Activated B cell treated with CpG ODN at 0.5 μM for 24 hours (primary cell): ENCODE results near the gene AUTS2. TPM values are rescaled to one million over a fixed set of nuclear protein-coding genes. Genes with fewer than 3 reads are reported as not detected.

Experiments
- ATAC-seq: fragments of 200-7000 bp; cut with Tn5 transposase; one replicate; pipeline ENCODE4 v1.10.0; 2021; ENCODE audit warnings: low read depth, mild to moderate bottlenecking, moderate library complexity
- CTCF ChIA-PET: fragments of 350-600 bp; sonication (Branson Sonifier 250); formaldehyde crosslinking; loops from one replicate; lab custom pipeline; 2021; ENCODE audit warnings: antibody characterized with exemption; lab: Charles Lee
- POLR2A ChIA-PET: fragments of 350-600 bp; sonication (Branson Sonifier 250); formaldehyde crosslinking; loops from one replicate; lab custom pipeline; 2021; ENCODE audit warnings: antibody characterized with exemption; lab: Charles Lee
- DNase-seq: peaks from one replicate; pipeline ENCODE4 v3.0.0; 2022
- H3K27ac Mint-ChIP-seq: one replicate; pipeline ENCODE4 v1.8.0; 2020; ENCODE audit warnings: mixed read lengths
- H3K27me3 Mint-ChIP-seq: one replicate; pipeline ENCODE4 v1.8.0; 2021; ENCODE audit warnings: mixed read lengths
- H3K36me3 Mint-ChIP-seq: one replicate; pipeline ENCODE4 v1.8.0; 2021; ENCODE audit warnings: low read depth, mixed read lengths
- H3K4me1 Mint-ChIP-seq: one replicate; pipeline ENCODE4 v1.8.0; 2021; ENCODE audit warnings: mixed read lengths
- H3K4me3 Mint-ChIP-seq: one replicate; pipeline ENCODE4 v1.8.0; 2020; ENCODE audit warnings: mild to moderate bottlenecking, mixed read lengths
- H3K9me3 Mint-ChIP-seq: one replicate; pipeline ENCODE4 v1.8.0; 2020; ENCODE audit warnings: mixed read lengths
- intact Hi-C: fragments of 100-400 bp; cut with micrococcal nuclease; formaldehyde crosslinking; loops from one replicate; pipeline ENCODE4 v1.15.1; 2024
- total RNA-seq: library from RNA; stranded (reverse); gene quantifications from 2 replicates; pipeline ENCODE4 v1.2.3, GENCODE V29; 2022
- TF ChIP-seq, protein P1 (sequence below): fragments of 200-600 bp; IDR thresholded peaks from one replicate; pipeline ENCODE4 v1.8.0; 2022; ENCODE audit warnings: antibody characterized with exemption, mild to moderate bottlenecking

AUTS2 gene
- total RNA-seq, 1 donor from 2014 or later: 15.9 TPM

DNA sequence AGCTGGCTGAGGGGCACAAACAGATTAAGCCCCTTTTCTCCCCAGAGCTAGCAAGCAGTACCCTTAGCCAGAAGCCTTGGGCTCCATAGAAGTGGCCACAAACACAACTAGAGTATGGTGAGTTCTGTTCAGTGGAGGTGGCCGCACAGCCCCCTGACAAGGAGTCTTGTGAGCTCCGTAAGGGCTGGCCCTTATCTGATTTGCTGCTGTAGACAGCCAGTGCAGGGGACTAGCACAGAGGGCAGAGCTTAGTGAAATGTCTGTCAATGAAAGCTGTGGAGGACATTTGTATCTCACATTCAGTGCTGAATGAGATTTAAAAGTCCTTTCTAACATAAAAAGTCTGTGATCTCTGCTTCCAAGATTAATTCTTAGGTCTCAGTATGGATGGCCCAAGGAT lies 137.3 kb downstream of the AUTS2 start:
- Mint-ChIP-seq H3K27me3 (no peaks in the 10 kb centered on the region), H3K9me3 (no peaks in the 10 kb centered on the region), H3K4me1 (peaks cover 32% of the 10 kb centered on the region), H3K4me3 (no peak overlapping the region), H3K36me3 (no peaks in the 10 kb centered on the region), H3K27ac (no peak overlapping the region)
- intact Hi-C loops: loop anchor here (5.0 kb wide), 2 partner anchors 68 to 83 kb away; no protein-coding TSS in a partner anchor
- TF ChIP-seq, protein P1, sequence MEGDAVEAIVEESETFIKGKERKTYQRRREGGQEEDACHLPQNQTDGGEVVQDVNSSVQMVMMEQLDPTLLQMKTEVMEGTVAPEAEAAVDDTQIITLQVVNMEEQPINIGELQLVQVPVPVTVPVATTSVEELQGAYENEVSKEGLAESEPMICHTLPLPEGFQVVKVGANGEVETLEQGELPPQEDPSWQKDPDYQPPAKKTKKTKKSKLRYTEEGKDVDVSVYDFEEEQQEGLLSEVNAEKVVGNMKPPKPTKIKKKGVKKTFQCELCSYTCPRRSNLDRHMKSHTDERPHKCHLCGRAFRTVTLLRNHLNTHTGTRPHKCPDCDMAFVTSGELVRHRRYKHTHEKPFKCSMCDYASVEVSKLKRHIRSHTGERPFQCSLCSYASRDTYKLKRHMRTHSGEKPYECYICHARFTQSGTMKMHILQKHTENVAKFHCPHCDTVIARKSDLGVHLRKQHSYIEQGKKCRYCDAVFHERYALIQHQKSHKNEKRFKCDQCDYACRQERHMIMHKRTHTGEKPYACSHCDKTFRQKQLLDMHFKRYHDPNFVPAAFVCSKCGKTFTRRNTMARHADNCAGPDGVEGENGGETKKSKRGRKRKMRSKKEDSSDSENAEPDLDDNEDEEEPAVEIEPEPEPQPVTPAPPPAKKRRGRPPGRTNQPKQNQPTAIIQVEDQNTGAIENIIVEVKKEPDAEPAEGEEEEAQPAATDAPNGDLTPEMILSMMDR: no peak
- ChIA-PET POLR2A (no interaction called here), CTCF (no interaction called here)
- DNase-seq: no peak
- ATAC-seq: no peak

DNA sequence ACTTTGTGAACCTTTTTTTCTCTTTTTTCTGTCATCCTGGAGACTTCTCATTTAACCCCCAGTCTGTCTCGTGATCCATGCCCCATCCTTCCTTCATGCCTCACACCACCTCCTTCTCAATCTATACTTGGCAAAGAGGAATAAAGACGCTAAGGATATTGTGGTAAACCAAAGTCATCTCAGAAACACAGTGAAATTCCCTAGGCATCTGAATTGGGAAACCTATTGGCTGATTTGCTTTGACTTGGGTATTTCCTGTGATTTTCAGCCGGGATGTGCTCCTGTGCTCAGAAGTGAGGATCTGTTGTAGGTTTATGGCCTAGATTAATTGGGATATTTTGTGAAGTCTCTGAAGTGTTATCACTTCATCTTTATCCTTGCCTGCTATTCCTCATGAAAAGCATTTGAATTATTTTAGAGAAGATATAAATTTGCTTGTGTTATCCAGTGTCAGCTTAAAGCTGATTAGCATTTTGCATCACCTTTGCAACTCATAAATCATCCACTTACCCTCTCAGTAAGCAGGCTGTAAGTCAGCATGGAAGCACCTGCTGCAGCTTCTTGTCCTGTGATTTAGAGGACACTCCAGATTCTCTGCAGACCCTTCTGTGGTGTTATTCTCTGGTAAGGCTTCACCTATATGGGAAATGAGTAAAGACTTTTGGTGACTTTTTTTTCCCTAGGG lies 138.0 kb downstream of the AUTS2 start:
- ChIA-PET CTCF (no interaction called here), POLR2A (no interaction called here)
- Mint-ChIP-seq H3K9me3 (no peaks in the 10 kb centered on the region), H3K4me3 (no peak overlapping the region), H3K4me1 (peaks cover 32% of the 10 kb centered on the region), H3K36me3 (no peaks in the 10 kb centered on the region), H3K27ac (no peak overlapping the region), H3K27me3 (no peaks in the 10 kb centered on the region)
- DNase-seq (no peak), ATAC-seq (no peak)
- intact Hi-C loops: loop anchor here (5.0 kb wide), 2 partner anchors 69 to 84 kb away; no protein-coding TSS in a partner anchor
- TF ChIP-seq, protein P1: no peak

DNA sequence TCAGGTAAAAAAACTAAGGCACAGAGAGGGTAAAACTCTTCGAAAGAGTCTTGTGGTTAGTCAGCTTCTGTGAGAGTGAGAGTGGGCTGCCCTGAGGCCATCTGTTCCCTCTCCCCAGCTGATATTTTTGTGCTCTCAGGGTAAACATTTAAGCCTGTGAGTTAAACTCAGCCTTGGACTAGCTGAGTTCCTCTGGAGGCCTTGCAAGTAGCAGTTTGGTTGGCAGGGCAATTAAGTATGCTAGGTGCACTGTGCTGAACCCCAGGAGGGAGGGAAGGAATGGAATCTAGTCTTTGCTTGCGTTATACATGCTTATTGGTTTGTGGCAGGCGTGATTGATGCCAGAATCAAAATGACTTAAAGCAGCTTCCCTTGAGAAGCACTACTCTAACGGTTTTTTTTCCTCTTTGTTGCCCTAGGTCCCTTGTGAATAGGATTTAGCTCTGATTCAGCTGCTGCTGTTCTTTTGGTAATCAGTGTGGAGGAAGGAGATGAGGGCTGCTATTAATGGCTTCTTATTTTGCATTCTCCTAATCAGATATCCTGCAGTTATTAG lies 140.2 kb downstream of the AUTS2 start:
- TF ChIP-seq, protein P1: no peak
- POLR2A ChIA-PET: interaction anchor here (0.6 to 4.1 kb wide), 7 partner anchors 42 to 106 kb away, joined by 3 to 34 read pairs (median 7); no protein-coding TSS in a partner anchor
- peak; percentile 19 for ATAC-seq

DNA sequence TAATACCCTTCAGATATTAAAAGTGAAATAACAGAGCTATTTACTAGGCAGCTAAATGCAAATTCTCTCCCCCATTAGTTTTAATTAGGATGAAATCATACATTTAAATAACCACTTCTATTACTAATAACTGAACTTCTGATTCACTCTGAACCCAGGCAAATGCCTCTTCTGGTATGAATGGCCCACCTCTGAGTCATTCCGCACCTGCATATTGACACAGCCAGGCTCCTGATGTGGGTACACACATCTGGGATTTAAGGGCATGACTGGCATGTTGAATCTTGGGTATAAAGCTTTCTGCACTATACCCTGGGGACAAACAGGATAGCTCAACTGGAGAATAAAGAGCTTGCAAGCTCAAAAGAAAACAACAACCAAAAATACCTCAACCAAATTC lies 140.9 kb downstream of the AUTS2 start:
- Mint-ChIP-seq H3K27me3 (no peaks in the 10 kb centered on the region), H3K4me1 (peaks cover 27% of the 10 kb centered on the region), H3K4me3 (no peak overlapping the region), H3K36me3 (no peaks in the 10 kb centered on the region), H3K27ac (peak overlapping the region; percentile 82), H3K9me3 (no peaks in the 10 kb centered on the region)
- POLR2A ChIA-PET: interaction anchor here (0.6 to 4.1 kb wide), 11 partner anchors 43 to 179 kb away, joined by 3 to 34 read pairs (median 5); no protein-coding TSS in a partner anchor
- intact Hi-C loops: loop anchor here (1.0 to 5.0 kb wide), 8 partner anchors 42 to 150 kb away; partner anchors contain the start of gene AUTS2
- CTCF ChIA-PET: interaction anchor here (1.0 kb wide), 1 partner anchor 155 kb away, joined by 4 read pairs; no protein-coding TSS in a partner anchor
- ATAC-seq (peak; percentile 81), DNase-seq (no peak)
- TF ChIP-seq, protein P1: no peak

More for the DNA sequence above, 140.2 kb downstream of the AUTS2 start:
- H3K4me3 Mint-ChIP-seq: peak overlapping the region; percentile 57
- no peaks in the 10 kb centered on the region for H3K27me3 Mint-ChIP-seq
- intact Hi-C loops: loop anchor here (2.0 to 5.0 kb wide), 4 partner anchors 42 to 150 kb away; no protein-coding TSS in a partner anchor
- CTCF ChIA-PET: interaction anchor here (0.9 kb wide), 1 partner anchor 86 kb away, joined by 3 read pairs; no protein-coding TSS in a partner anchor
- H3K9me3 Mint-ChIP-seq: no peaks in the 10 kb centered on the region
- H3K4me1 Mint-ChIP-seq: peaks cover 27% of the 10 kb centered on the region
- H3K36me3 Mint-ChIP-seq: no peaks in the 10 kb centered on the region
- DNase-seq: no peak
- H3K27ac Mint-ChIP-seq: peak overlapping the region; percentile 82
